ENCODE measurements around the gene HLX.

DNA sequence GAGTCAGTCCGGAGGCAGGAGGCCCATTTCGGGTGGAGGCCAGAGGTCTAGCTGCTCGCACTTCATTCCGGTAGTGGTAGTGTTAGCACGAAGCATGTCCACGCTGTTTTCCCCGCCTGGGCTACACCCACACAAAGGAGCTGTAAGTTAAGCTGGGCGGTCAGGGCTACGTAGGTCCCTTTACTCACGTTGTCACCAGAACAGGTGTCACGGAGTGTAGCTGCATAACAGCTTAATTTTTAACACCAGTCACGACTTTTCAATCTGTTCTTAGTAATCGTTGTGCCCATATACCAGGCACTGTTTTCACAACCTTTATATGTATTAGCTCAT lies 15.6 kb downstream of the HLX start:
- TF ChIP-seq, protein P1, sequence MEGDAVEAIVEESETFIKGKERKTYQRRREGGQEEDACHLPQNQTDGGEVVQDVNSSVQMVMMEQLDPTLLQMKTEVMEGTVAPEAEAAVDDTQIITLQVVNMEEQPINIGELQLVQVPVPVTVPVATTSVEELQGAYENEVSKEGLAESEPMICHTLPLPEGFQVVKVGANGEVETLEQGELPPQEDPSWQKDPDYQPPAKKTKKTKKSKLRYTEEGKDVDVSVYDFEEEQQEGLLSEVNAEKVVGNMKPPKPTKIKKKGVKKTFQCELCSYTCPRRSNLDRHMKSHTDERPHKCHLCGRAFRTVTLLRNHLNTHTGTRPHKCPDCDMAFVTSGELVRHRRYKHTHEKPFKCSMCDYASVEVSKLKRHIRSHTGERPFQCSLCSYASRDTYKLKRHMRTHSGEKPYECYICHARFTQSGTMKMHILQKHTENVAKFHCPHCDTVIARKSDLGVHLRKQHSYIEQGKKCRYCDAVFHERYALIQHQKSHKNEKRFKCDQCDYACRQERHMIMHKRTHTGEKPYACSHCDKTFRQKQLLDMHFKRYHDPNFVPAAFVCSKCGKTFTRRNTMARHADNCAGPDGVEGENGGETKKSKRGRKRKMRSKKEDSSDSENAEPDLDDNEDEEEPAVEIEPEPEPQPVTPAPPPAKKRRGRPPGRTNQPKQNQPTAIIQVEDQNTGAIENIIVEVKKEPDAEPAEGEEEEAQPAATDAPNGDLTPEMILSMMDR (IDR thresholded peaks at IDR 0.05; ENCODE audit: low read depth, low read length): no peak
- TF ChIP-seq EZH2phosphoT487 (IDR thresholded peaks at IDR 0.05; ENCODE audit: low read depth): no peak
